ENCODE data around the gene LRRC7.
"Not testable (repeated sequence)": the region's sequence is repeated elsewhere in the genome, so short reads cannot be mapped to it uniquely, and the experiment has no call there.

LRRC7 gene

GRCh38 chr1:69930396-69930795 lies 362.7 kb downstream of the LRRC7 start:
- Mint-ChIP-seq H3K4me3 (no peak overlapping the region), H3K9me3 (peaks cover 18% of the 10 kb centered on the region), H3K27ac (no peak overlapping the region), H3K36me3 (ENCODE audit: low read depth) (no peaks in the 10 kb centered on the region), H3K4me1 (ENCODE audit: low read depth) (no peaks in the 10 kb centered on the region), H3K27me3 (ENCODE audit: low read depth) (no peaks in the 10 kb centered on the region)

GRCh38 chr1:69932760-69933159 lies 365.0 kb downstream of the LRRC7 start:
- Mint-ChIP-seq H3K36me3 (ENCODE audit: low read depth) (no peaks in the 10 kb centered on the region), H3K4me3 (no peak overlapping the region), H3K27me3 (ENCODE audit: low read depth) (no peaks in the 10 kb centered on the region)

GRCh38 chr1:69940231-69940630 lies 372.5 kb downstream of the LRRC7 start:
- H3K27me3 Mint-ChIP-seq (ENCODE audit: low read depth), result no peaks in the 10 kb centered on the region
- no peak overlapping the region for H3K27ac Mint-ChIP-seq
- H3K36me3 Mint-ChIP-seq (ENCODE audit: low read depth), result no peaks in the 10 kb centered on the region
- no peaks in the 10 kb centered on the region for H3K4me1 Mint-ChIP-seq (ENCODE audit: low read depth)
- H3K4me3 Mint-ChIP-seq, result no peak overlapping the region
- no peaks in the 10 kb centered on the region for H3K9me3 Mint-ChIP-seq

More at GRCh38 chr1:69932760-69933159, 365.0 kb downstream of the LRRC7 start:
- Mint-ChIP-seq H3K4me1 (ENCODE audit: low read depth) (no peaks in the 10 kb centered on the region), H3K27ac (no peak overlapping the region), H3K9me3 (peaks cover 15% of the 10 kb centered on the region)

GRCh38 chr1:69940816-69941215 lies 373.1 kb downstream of the LRRC7 start:
- no peak overlapping the region for H3K4me3 Mint-ChIP-seq
- no peak overlapping the region for H3K27ac Mint-ChIP-seq
- peaks cover 2% of the 10 kb centered on the region for H3K9me3 Mint-ChIP-seq
- no peaks in the 10 kb centered on the region for H3K36me3 Mint-ChIP-seq (ENCODE audit: low read depth)
- no peaks in the 10 kb centered on the region for H3K27me3 Mint-ChIP-seq (ENCODE audit: low read depth)
- H3K4me1 Mint-ChIP-seq (ENCODE audit: low read depth), result no peaks in the 10 kb centered on the region

GRCh38 chr1:69943030-69943429 lies 375.3 kb downstream of the LRRC7 start:
- Mint-ChIP-seq H3K36me3 (ENCODE audit: low read depth) (no peaks in the 10 kb centered on the region), H3K27ac (no peak overlapping the region), H3K27me3 (ENCODE audit: low read depth) (no peaks in the 10 kb centered on the region), H3K4me3 (no peak overlapping the region), H3K4me1 (ENCODE audit: low read depth) (no peaks in the 10 kb centered on the region), H3K9me3 (peaks cover 5% of the 10 kb centered on the region)

- Mint-ChIP-seq H3K4me1 (ENCODE audit: low read depth) (no peaks in the 10 kb centered on the region), H3K9me3 (peaks cover 5% of the 10 kb centered on the region), H3K27me3 (ENCODE audit: low read depth) (no peaks in the 10 kb centered on the region), H3K27ac (no peak overlapping the region), H3K36me3 (ENCODE audit: low read depth) (no peaks in the 10 kb centered on the region), H3K4me3 (no peak overlapping the region)
These were observed 379.2 kb downstream of the LRRC7 start for GRCh38 chr1:69946935-69947334.

- no peak overlapping the region for H3K27ac Mint-ChIP-seq
- H3K4me1 Mint-ChIP-seq (ENCODE audit: low read depth), result no peaks in the 10 kb centered on the region
- no peak overlapping the region for H3K4me3 Mint-ChIP-seq
- H3K27me3 Mint-ChIP-seq (ENCODE audit: low read depth), result no peaks in the 10 kb centered on the region
- no peaks in the 10 kb centered on the region for H3K36me3 Mint-ChIP-seq (ENCODE audit: low read depth)
- H3K9me3 Mint-ChIP-seq, result peaks cover 5% of the 10 kb centered on the region
These were observed 380.1 kb downstream of the LRRC7 start for GRCh38 chr1:69947837-69948236.

GRCh38 chr1:69952676-69953075 lies 385.0 kb downstream of the LRRC7 start:
- Mint-ChIP-seq H3K36me3 (ENCODE audit: low read depth) (no peaks in the 10 kb centered on the region), H3K4me1 (ENCODE audit: low read depth) (no peaks in the 10 kb centered on the region), H3K27ac (no peak overlapping the region), H3K27me3 (ENCODE audit: low read depth) (no peaks in the 10 kb centered on the region), H3K9me3 (no peaks in the 10 kb centered on the region), H3K4me3 (no peak overlapping the region)

GRCh38 chr1:69962452-69962851 lies 394.7 kb downstream of the LRRC7 start:
- H3K4me3 Mint-ChIP-seq; H3K9me3 Mint-ChIP-seq; H3K27me3 Mint-ChIP-seq (ENCODE audit: low read depth); H3K4me1 Mint-ChIP-seq (ENCODE audit: low read depth); H3K27ac Mint-ChIP-seq; H3K36me3 Mint-ChIP-seq (ENCODE audit: low read depth): not testable (repeated sequence)

- H3K9me3 Mint-ChIP-seq, result peaks cover 9% of the 10 kb centered on the region
- H3K4me1 Mint-ChIP-seq (ENCODE audit: low read depth), result no peaks in the 10 kb centered on the region
- H3K36me3 Mint-ChIP-seq (ENCODE audit: low read depth), result no peaks in the 10 kb centered on the region
- no peak overlapping the region for H3K27ac Mint-ChIP-seq
- no peaks in the 10 kb centered on the region for H3K27me3 Mint-ChIP-seq (ENCODE audit: low read depth)
- H3K4me3 Mint-ChIP-seq, result no peak overlapping the region
These were observed 399.6 kb downstream of the LRRC7 start for GRCh38 chr1:69967245-69967766.

GRCh38 chr1:69976896-69977295 lies 409.2 kb downstream of the LRRC7 start:
- H3K9me3 Mint-ChIP-seq, result no peaks in the 10 kb centered on the region

GRCh38 chr1:69982992-69983391 lies 415.3 kb downstream of the LRRC7 start:
- H3K27ac Mint-ChIP-seq, result no peak overlapping the region
- H3K36me3 Mint-ChIP-seq (ENCODE audit: low read depth), result no peaks in the 10 kb centered on the region
- no peaks in the 10 kb centered on the region for H3K9me3 Mint-ChIP-seq
- H3K4me1 Mint-ChIP-seq (ENCODE audit: low read depth), result no peaks in the 10 kb centered on the region
- no peaks in the 10 kb centered on the region for H3K27me3 Mint-ChIP-seq (ENCODE audit: low read depth)
- no peak overlapping the region for H3K4me3 Mint-ChIP-seq

More at GRCh38 chr1:69976896-69977295, 409.2 kb downstream of the LRRC7 start:
- no peak overlapping the region for H3K27ac Mint-ChIP-seq
- H3K36me3 Mint-ChIP-seq (ENCODE audit: low read depth), result no peaks in the 10 kb centered on the region
- H3K4me1 Mint-ChIP-seq (ENCODE audit: low read depth), result no peaks in the 10 kb centered on the region
- H3K27me3 Mint-ChIP-seq (ENCODE audit: low read depth), result no peaks in the 10 kb centered on the region
- no peak overlapping the region for H3K4me3 Mint-ChIP-seq

- H3K27me3 Mint-ChIP-seq (ENCODE audit: low read depth), result no peaks in the 10 kb centered on the region
- H3K36me3 Mint-ChIP-seq (ENCODE audit: low read depth), result no peaks in the 10 kb centered on the region
- no peaks in the 10 kb centered on the region for H3K9me3 Mint-ChIP-seq
- H3K4me1 Mint-ChIP-seq (ENCODE audit: low read depth), result no peaks in the 10 kb centered on the region
- H3K4me3 Mint-ChIP-seq, result no peak overlapping the region
- H3K27ac Mint-ChIP-seq, result no peak overlapping the region
These were observed 417.7 kb downstream of the LRRC7 start for GRCh38 chr1:69985376-69985775.

GRCh38 chr1:69985901-69986439 lies 418.2 kb downstream of the LRRC7 start:
- Mint-ChIP-seq H3K4me3 (no peak overlapping the region), H3K4me1 (ENCODE audit: low read depth) (no peaks in the 10 kb centered on the region), H3K27ac (no peak overlapping the region), H3K27me3 (ENCODE audit: low read depth) (no peaks in the 10 kb centered on the region), H3K9me3 (no peaks in the 10 kb centered on the region), H3K36me3 (ENCODE audit: low read depth) (no peaks in the 10 kb centered on the region)

GRCh38 chr1:69987881-69988280 lies 420.2 kb downstream of the LRRC7 start:
- Mint-ChIP-seq H3K27me3 (ENCODE audit: low read depth) (no peaks in the 10 kb centered on the region), H3K4me3 (no peak overlapping the region), H3K4me1 (ENCODE audit: low read depth) (no peaks in the 10 kb centered on the region), H3K36me3 (ENCODE audit: low read depth) (no peaks in the 10 kb centered on the region), H3K9me3 (no peaks in the 10 kb centered on the region), H3K27ac (no peak overlapping the region)

GRCh38 chr1:69991644-69992043 lies 423.9 kb downstream of the LRRC7 start:
- no peak overlapping the region for H3K4me3 Mint-ChIP-seq
- H3K27ac Mint-ChIP-seq, result no peak overlapping the region
- no peaks in the 10 kb centered on the region for H3K36me3 Mint-ChIP-seq (ENCODE audit: low read depth)
- H3K27me3 Mint-ChIP-seq (ENCODE audit: low read depth), result no peaks in the 10 kb centered on the region
- no peaks in the 10 kb centered on the region for H3K9me3 Mint-ChIP-seq
- no peaks in the 10 kb centered on the region for H3K4me1 Mint-ChIP-seq (ENCODE audit: low read depth)

Data from T-helper 1 cell treated with Interleukin-12 subunit alpha and Interleukin-12 subunit beta and Interleukin-4 antibody, amounts not matched to agents 30 μg/mL and 1 μg/mL, for 36 hours (primary cell).